AG09319 (cell line): ENCODE data around the gene CD247.

Source experiments
- DNase-seq: peaks from one replicate; pipeline ENCODE4 v3.0.0-alpha.2; 2010; ENCODE audit warnings: low read depth; ENCODE audit errors: extremely low read depth
- TF ChIP-seq, protein P1 (sequence below): IDR thresholded peaks from 2 replicates; pipeline ENCODE4 v1.5.1; 2011; ENCODE audit warnings: low read depth, mild to moderate bottlenecking, inconsistent platforms, low read length, moderate library complexity

The CD247 gene

DNA sequence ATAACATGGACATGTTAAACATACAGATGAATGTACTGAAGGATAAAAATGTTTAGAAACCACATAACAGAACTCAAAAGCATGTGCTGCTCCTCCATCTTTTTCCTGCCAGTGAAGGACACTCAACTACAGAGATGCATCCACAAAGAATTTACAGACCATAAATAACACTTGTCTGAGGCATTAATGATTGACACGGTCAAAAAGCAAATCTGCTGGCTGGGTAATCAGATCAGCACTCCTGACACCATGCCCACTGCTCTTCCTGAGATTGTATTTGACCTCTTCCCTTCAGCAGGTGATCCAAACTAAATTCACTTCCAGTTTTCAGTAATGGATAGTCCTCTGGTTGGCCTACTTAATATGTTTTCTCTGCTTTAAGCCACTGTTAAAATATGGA is 28.6 kb upstream of the CD247 start:
- TF ChIP-seq, protein P1, sequence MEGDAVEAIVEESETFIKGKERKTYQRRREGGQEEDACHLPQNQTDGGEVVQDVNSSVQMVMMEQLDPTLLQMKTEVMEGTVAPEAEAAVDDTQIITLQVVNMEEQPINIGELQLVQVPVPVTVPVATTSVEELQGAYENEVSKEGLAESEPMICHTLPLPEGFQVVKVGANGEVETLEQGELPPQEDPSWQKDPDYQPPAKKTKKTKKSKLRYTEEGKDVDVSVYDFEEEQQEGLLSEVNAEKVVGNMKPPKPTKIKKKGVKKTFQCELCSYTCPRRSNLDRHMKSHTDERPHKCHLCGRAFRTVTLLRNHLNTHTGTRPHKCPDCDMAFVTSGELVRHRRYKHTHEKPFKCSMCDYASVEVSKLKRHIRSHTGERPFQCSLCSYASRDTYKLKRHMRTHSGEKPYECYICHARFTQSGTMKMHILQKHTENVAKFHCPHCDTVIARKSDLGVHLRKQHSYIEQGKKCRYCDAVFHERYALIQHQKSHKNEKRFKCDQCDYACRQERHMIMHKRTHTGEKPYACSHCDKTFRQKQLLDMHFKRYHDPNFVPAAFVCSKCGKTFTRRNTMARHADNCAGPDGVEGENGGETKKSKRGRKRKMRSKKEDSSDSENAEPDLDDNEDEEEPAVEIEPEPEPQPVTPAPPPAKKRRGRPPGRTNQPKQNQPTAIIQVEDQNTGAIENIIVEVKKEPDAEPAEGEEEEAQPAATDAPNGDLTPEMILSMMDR, result no peak
- DNase-seq, result no peak

DNA sequence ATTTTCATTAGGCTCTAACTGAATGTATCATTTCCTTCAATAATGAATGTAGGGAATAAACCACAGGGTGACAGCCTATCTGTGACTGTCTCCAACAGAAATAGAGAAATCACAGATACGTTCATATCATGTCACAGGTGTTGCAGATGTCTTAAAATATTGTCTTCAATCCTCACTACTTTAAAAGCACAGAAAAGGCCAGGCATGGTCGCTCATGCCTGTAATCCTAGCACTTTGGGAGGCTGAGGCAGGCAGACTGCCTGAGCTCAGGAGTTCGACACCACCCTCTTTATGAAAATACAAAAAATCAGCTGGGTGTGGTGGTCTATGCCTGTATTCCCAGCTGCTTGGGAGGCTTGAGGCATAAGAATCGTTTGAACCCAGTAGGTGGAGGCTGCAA is 27.0 kb upstream of the CD247 start:
- no peak for DNase-seq
- TF ChIP-seq, protein P1, result no peak

DNA sequence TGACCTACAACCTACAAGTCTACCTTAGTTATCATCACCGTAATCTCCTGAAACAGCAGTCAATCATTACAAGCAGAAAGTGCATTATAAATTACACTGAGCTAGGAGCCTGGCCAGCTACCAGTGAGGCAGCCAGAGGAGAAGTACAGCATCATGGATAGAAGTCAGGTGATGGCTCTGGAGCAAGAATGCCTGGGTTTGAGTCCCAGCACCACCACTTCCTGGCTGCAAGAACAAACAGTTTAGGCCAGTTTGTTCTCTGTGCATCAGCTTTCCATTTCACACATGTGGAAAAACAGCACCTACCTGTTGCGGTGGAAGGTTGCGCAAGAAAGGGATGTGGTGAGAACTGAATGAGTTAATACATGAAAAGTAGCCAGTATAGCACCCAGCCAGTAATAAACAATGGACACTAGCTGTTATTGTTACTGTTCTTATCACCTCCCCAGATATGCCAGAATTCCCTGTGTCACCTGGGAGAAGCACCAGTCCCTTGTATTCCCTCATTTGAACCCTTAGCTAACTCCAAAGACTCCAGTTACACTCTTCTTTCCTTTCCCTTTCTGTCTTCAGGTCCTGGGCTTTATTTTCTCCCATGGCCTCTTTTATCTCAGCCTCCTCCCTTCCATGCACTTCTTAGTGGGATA is 26.2 kb upstream of the CD247 start:
- TF ChIP-seq, protein P1, result no peak
- no peak for DNase-seq

DNA sequence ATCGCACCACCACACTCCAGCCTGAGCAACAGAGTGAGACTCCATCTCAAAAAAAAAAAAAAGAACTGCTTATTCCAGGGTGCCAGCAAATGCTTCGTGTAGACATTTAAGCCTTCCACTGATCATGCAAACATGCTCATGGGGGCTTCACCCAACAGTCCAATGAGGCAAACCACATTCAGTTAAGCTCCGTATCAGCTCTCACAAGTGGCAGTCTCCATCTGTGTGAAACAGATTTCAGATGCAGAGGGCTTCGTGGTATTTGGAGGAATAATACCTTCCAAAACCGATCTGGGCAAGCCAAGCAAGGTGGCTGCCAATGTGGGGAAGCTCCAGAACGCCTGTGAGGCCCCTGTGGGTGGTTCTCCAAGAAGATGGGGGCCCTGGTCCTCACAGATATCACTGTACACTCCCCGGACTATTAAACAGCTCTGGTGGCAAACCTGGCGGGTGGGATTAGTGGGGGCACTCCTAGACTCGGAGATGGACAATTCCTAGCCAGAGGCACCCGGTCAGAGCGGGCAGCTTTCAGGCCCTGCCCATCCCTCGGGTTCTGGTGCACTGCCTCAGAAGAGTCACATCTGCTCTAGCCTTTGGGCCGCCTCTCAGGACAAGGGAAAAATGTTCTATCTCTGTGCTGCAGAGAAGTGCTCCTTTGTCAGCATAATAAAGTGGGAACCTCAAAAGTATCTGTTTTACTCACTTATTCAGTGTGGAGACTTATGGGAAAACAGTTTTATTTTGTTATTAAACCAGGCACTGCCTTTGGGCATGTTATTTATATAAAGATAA is 25.1 kb upstream of the CD247 start:
- DNase-seq, result no peak
- TF ChIP-seq, protein P1, result no peak

DNA sequence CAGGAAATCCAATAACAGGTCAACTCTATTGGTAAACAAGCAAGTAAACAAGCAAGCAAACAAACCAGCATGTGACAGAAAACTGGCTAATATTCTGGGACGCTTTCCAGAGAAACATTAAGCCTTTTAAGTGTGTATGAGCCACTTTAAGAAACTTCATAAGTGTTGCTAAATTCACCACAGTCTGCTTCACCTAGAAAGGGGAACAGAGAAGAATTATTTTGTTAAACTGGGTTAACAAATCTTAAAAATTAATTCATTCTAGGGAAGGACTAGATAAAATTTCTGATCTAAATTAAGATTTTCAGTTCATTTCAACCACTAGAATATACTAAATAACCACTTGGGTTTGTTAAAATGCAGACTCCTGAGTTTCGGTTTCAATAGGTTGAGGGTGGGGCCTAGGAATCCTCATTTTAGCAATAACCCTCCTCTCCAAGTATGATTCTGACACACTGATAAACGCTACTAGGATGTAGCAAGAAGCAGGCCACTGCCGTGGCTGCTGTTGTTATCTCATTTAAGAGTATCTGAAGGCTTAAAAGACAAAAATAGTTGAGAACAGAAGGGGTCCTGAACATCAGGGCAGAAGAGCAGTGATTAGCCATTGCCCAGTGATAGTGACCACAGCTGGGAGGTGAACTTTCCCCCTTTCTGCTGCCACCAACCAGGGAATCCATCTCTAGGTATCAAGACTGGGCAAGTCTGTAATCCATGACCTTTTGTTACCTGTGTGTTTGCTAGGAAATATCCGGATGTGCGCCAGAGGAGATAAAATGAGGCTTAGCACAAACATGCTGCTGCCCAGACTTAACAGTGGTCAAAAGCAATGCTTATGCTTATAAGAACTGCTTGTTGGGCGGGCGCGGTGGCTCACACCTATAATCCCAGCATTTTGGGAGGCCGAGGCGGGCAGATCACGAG is 24.0 kb upstream of the CD247 start:
- DNase-seq, result no peak
- TF ChIP-seq, protein P1, result no peak

DNA sequence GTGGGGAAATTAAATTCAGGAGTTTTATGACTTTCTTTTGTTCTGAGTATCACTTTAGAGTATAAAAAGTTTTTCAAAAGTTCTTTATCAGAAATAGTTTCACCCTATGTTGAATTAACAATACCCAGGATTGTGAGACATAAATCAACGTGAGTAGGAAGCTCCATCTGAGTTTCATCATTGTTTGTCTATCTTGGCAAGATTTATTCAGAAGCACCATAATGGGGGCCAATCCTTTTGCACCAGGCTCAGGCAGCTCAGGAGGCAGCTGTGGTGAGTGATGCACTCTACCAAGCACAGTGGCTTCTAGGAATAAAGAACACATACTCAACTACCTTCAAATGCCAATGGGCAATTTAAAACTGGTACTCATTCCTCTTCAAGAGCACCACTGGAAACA is 23.3 kb upstream of the CD247 start:
- DNase-seq, result no peak
- TF ChIP-seq, protein P1, result no peak

DNA sequence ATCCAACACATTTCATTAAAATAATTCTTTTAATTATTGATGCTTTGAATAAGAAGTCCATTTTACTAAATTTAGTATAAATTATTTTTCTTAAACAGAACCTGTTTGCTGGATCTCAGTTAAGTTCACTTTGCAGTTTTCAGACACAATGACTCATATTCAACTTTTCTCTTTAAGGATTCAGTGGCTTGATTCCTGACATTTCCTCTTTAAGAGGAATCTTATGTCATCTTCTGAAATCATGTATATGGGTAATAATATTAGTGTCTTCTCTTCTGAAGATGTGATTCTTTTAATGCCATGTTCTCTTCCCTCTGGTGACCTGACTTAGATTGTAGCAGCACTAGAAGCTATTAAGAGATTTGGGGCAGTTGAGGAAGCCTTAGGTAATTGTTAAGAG is 22.7 kb upstream of the CD247 start:
- no peak for DNase-seq
- TF ChIP-seq, protein P1, result no peak
